Measurements from ENCODE around the gene SRP68. TPM values are rescaled to one million over a fixed set of nuclear protein-coding genes. Genes with fewer than 3 reads are reported as not detected.
A peak's percentile ranks its signal among the peaks of the same experiment; 100 is the strongest.

Gene SRP68
- total and polyA plus RNA-seq, 9 of the 15 experiments (the other 6 are each of a cell fraction or from before 2014, with no cell fraction given): 29.4 to 92.6 (median 36.2) TPM

DNA sequence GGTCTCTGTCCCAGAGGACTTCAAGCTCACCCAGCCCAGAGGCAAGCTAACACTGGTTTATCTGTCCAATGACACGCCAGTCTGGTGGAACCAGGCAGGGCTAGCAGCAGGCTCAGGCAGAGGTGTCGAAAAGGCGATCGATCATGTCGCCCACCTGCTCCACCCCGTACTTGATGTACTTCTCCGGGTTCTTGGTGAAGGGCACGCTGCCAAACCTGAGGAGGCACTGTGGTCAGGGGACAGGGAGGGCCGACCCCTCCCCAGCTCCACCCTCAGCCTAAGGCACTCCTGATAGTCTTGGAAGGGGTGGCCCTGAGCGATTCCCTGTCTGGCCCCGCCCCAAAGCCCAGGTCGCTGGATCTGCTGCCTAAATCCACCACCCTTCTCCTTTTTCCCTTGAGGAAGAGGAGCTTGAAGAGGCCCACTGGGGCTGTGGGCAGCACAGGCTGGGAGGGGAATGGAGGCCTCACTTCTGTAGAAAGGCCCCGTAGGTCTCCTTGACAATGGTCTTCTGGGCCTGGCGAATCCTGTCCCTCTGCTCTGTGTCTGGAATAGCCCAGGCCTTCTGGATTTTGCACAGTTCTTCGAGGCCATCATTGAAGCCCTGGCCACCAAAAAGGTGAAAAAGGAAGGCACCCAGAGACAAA is 11.3 kb upstream of the SRP68 start:
- no peak overlapping the region for H3K4me3 ChIP-seq
- no peaks in the 10 kb centered on the region for H3K9me3 ChIP-seq (replicated peaks; ENCODE audit: control insufficient read depth, insufficient read depth, low read depth, low read length)
- no peak overlapping the region for H2AFZ ChIP-seq (ENCODE audit: low read depth, low read length)
- no peak for ATAC-seq
- peaks cover 9% of the 10 kb centered on the region; the same call in 1 of the 2 replicates for H4K20me1 ChIP-seq (replicated peaks; ENCODE audit: control insufficient read depth, insufficient read depth, low read length)
- H3K27ac ChIP-seq (ENCODE audit: extremely low read depth, low read depth, low read length): no peak overlapping the region
- POLR2A ChIA-PET: interaction anchor here (0.9 to 1.1 kb wide), 2 partner anchors 10 to 12 kb away, joined by 3 to 5 read pairs; partner anchors contain the start of gene SRP68
- no peak overlapping the region for H3K4me2 ChIP-seq (ENCODE audit: insufficient read depth, low read length)
- no peak for DNase-seq (ENCODE audit: extremely low read depth in 1 of 4, low spot score in 3 of 4)
- H3K9ac ChIP-seq (ENCODE audit: insufficient read depth in 1 of 2, low read depth in 2 of 2, low read length in 2 of 2): peak overlapping the region in 1 of 2 experiments; percentile 82; a peak in 2 of 4 replicates
- BruUV-seq (replicated peaks): no TSS peak
- peaks cover 4% of the 10 kb centered on the region for H3K9me1 ChIP-seq (ENCODE audit: control insufficient read depth, insufficient read depth, low read length)
- WGBS (ENCODE audit: insufficient coverage, low coverage, missing lambda C conversion rate): 87% methylated on average over 13 of the region's 15 CpGs
- intact Hi-C loops (cut with micrococcal nuclease): no loop called here
- H3K4me1 ChIP-seq (replicated peaks in 1 of 2; ENCODE audit: control insufficient read depth in 2 of 2, insufficient read depth in 2 of 2, low read length in 2 of 2): peaks cover 0 to 37% of the 10 kb centered on the region in 2 experiments; a peak in 2 of 5 replicates
- peaks cover 56% of the 10 kb centered on the region; the same call in 2 of the 3 replicates for H3K36me3 ChIP-seq (ENCODE audit: control insufficient read depth, insufficient read depth, low read length)
- peaks cover 6 to 13% of the 10 kb centered on the region in 2 experiments; a peak in 4 of 5 replicates for H3K27me3 ChIP-seq (ENCODE audit: control insufficient read depth in 2 of 2, insufficient read depth in 2 of 2, low read length in 2 of 2)
- in situ Hi-C loops (cut with MboI): no loop called here
- H3K79me2 ChIP-seq (ENCODE audit: control insufficient read depth, insufficient read depth, low read length): no peaks in the 10 kb centered on the region
- FAIRE-seq: no peak
- CTCF ChIA-PET (ENCODE audit: low intra/inter-chr PET ratio): interaction anchor here (0.5 kb wide), 1 partner anchor 539 kb away, joined by 4 read pairs; no protein-coding TSS in a partner anchor
- TF ChIP-seq HMGXB4 (CRISPR knock-in tag; IDR thresholded peaks at IDR 0.05): no peak
- TF ChIP-seq PBX2 (CRISPR knock-in tag; IDR thresholded peaks at IDR 0.05; ENCODE audit: low read depth): no peak
- no peak for TF ChIP-seq PBX2 (tag; conservative IDR thresholded peaks at IDR 0.05; ENCODE audit: low read depth)
- no peak for TF ChIP-seq ESRRB (CRISPR knock-in tag; IDR thresholded peaks at IDR 0.05; ENCODE audit: borderline replicate concordance)
- TF ChIP-seq FOXP1 (CRISPR knock-in tag; IDR thresholded peaks at IDR 0.05): no peak
- TF ChIP-seq MNT (conservative IDR thresholded peaks at IDR 0.05): no peak
- no peak for TF ChIP-seq ZNF347 (CRISPR knock-in tag; IDR thresholded peaks at IDR 0.05; ENCODE audit: low read depth)
- TF ChIP-seq NELFE (IDR thresholded peaks at IDR 0.05; ENCODE audit: insufficient read depth, insufficient read length): no peak
- no peak for TF ChIP-seq IRF1 (CRISPR knock-in tag; IDR thresholded peaks at IDR 0.05; ENCODE audit: borderline replicate concordance)
- TF ChIP-seq TEAD2 (tag; IDR thresholded peaks at IDR 0.05): no peak
- TF ChIP-seq MBD1 (CRISPR knock-in tag; IDR thresholded peaks at IDR 0.05): no peak
- no peak for TF ChIP-seq ZFP1 (CRISPR knock-in tag; IDR thresholded peaks at IDR 0.05)
